HCT116 (cell line): Measurements from ENCODE around the gene KCTD4.

Experiments used
- CEBPB ChIP-seq: IDR thresholded peaks from 2 replicates; pipeline ENCODE4 v1.6.1; 2012; ENCODE audit warnings: low read depth
- EZH2 ChIP-seq: fragments of 200-600 bp; sonication (generic); IDR thresholded peaks from 2 replicates; pipeline ENCODE4 v1.6.1; 2017; ENCODE audit warnings: antibody characterized with exemption, mixed run types
- POLR2A ChIP-seq: IDR thresholded peaks from 2 replicates; pipeline ENCODE4 v1.7.0; 2011; ENCODE audit warnings: borderline replicate concordance; ENCODE audit not compliant: insufficient read depth, insufficient read length; ENCODE audit errors: extremely low read depth
- RAD21 ChIP-seq: IDR thresholded peaks from 2 replicates; pipeline ENCODE4 v1.6.1; 2012; ENCODE audit warnings: low read depth, mild to moderate bottlenecking
- SP1 ChIP-seq: IDR thresholded peaks from 2 replicates; pipeline ENCODE4 v1.6.1; 2012; ENCODE audit warnings: low read depth
- SRF ChIP-seq: IDR thresholded peaks from 2 replicates; pipeline ENCODE4 v1.6.1; 2012; ENCODE audit warnings: low read depth
- TF ChIP-seq, protein P1 (sequence below), 3 experiments: fragments of 200-600 bp in 1 of 3; sonication (generic) in 1 of 3; IDR thresholded peaks in 2 of 3; conservative IDR thresholded peaks in 1 of 3; 2 replicates each; pipeline ENCODE4 v1.5.1; 2012 to 2017; ENCODE audit warnings: low read depth in 2 of 3, low read length in 2 of 3, antibody characterized with exemption in 1 of 3, borderline replicate concordance in 1 of 3, control low read depth in 1 of 3, mild to moderate bottlenecking in 1 of 3, mixed read lengths in 1 of 3, mixed run types in 1 of 3, moderate library complexity in 1 of 3; ENCODE audit not compliant: insufficient read depth in 1 of 3
- TF ChIP-seq, protein P2 (sequence below): IDR thresholded peaks from 2 replicates; pipeline ENCODE4 v1.6.1; 2011; ENCODE audit warnings: mild to moderate bottlenecking, low read length, moderate library complexity; ENCODE audit not compliant: insufficient replicate concordance; ENCODE audit errors: extremely low read depth
- TF ChIP-seq, protein P3 (sequence below): IDR thresholded peaks from 2 replicates; pipeline ENCODE4 v1.6.1; 2012
- TF ChIP-seq, protein P4 (sequence below): IDR thresholded peaks from 2 replicates; pipeline ENCODE4 v1.6.1; 2012; ENCODE audit warnings: low read depth

DNA sequence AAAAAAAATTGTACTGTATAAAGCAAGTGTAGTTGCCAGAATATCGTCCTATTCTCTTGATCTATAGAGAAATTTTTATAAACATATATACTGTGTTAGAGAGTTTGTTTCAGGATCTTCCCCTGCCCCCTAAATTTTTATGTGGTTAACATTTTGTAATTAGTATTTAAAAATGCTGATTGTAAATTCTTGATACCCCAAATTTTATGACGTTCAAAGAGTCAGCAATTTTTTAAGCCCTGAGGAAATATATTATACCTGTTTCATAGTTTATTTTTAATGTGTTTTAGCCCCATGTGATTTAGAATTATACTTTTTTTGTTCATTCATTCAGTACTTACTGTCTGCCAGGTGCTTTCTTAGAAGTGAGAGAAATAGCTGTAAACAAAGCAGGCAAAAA is 7.3 kb upstream of the KCTD4 start:
- TF ChIP-seq EZH2 (no peak), CEBPB (no peak), RAD21 (no peak), SP1 (no peak), SRF (no peak), POLR2A (no peak)
- TF ChIP-seq, protein P1, sequence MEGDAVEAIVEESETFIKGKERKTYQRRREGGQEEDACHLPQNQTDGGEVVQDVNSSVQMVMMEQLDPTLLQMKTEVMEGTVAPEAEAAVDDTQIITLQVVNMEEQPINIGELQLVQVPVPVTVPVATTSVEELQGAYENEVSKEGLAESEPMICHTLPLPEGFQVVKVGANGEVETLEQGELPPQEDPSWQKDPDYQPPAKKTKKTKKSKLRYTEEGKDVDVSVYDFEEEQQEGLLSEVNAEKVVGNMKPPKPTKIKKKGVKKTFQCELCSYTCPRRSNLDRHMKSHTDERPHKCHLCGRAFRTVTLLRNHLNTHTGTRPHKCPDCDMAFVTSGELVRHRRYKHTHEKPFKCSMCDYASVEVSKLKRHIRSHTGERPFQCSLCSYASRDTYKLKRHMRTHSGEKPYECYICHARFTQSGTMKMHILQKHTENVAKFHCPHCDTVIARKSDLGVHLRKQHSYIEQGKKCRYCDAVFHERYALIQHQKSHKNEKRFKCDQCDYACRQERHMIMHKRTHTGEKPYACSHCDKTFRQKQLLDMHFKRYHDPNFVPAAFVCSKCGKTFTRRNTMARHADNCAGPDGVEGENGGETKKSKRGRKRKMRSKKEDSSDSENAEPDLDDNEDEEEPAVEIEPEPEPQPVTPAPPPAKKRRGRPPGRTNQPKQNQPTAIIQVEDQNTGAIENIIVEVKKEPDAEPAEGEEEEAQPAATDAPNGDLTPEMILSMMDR (IDR thresholded peaks at IDR 0.05 in 2 of 3, conservative IDR thresholded peaks at IDR 0.05 in 1 of 3; ENCODE audit: borderline replicate concordance in 1 of 3, insufficient read depth in 1 of 3, low read depth in 2 of 3, low read length in 2 of 3): no peak
- TF ChIP-seq, protein P2, sequence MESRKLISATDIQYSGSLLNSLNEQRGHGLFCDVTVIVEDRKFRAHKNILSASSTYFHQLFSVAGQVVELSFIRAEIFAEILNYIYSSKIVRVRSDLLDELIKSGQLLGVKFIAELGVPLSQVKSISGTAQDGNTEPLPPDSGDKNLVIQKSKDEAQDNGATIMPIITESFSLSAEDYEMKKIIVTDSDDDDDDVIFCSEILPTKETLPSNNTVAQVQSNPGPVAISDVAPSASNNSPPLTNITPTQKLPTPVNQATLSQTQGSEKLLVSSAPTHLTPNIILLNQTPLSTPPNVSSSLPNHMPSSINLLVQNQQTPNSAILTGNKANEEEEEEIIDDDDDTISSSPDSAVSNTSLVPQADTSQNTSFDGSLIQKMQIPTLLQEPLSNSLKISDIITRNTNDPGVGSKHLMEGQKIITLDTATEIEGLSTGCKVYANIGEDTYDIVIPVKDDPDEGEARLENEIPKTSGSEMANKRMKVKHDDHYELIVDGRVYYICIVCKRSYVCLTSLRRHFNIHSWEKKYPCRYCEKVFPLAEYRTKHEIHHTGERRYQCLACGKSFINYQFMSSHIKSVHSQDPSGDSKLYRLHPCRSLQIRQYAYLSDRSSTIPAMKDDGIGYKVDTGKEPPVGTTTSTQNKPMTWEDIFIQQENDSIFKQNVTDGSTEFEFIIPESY: no peak
- TF ChIP-seq, protein P3, sequence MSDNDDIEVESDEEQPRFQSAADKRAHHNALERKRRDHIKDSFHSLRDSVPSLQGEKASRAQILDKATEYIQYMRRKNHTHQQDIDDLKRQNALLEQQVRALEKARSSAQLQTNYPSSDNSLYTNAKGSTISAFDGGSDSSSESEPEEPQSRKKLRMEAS: no peak
- TF ChIP-seq, protein P4, sequence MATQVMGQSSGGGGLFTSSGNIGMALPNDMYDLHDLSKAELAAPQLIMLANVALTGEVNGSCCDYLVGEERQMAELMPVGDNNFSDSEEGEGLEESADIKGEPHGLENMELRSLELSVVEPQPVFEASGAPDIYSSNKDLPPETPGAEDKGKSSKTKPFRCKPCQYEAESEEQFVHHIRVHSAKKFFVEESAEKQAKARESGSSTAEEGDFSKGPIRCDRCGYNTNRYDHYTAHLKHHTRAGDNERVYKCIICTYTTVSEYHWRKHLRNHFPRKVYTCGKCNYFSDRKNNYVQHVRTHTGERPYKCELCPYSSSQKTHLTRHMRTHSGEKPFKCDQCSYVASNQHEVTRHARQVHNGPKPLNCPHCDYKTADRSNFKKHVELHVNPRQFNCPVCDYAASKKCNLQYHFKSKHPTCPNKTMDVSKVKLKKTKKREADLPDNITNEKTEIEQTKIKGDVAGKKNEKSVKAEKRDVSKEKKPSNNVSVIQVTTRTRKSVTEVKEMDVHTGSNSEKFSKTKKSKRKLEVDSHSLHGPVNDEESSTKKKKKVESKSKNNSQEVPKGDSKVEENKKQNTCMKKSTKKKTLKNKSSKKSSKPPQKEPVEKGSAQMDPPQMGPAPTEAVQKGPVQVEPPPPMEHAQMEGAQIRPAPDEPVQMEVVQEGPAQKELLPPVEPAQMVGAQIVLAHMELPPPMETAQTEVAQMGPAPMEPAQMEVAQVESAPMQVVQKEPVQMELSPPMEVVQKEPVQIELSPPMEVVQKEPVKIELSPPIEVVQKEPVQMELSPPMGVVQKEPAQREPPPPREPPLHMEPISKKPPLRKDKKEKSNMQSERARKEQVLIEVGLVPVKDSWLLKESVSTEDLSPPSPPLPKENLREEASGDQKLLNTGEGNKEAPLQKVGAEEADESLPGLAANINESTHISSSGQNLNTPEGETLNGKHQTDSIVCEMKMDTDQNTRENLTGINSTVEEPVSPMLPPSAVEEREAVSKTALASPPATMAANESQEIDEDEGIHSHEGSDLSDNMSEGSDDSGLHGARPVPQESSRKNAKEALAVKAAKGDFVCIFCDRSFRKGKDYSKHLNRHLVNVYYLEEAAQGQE: no peak
